Measurements from ENCODE around the gene KLHL40.

The KLHL40 gene

GRCh38 chr3:42696356-42697288, 11.3 kb downstream of the KLHL40 start:
- no peak for TF ChIP-seq POLR2A (IDR thresholded peaks at IDR 0.05; ENCODE audit: low read length)
- no peak for TF ChIP-seq GATA1 (IDR thresholded peaks at IDR 0.05; ENCODE audit: low read depth, low read length)

GRCh38 chr3:42697289-42698051, 12.1 kb downstream of the KLHL40 start:
- DNase-seq = no peak
- no peak for TF ChIP-seq POLR2A (IDR thresholded peaks at IDR 0.05; ENCODE audit: low read length)
- TF ChIP-seq GATA1 (IDR thresholded peaks at IDR 0.05; ENCODE audit: low read depth, low read length) = no peak

More at GRCh38 chr3:42696356-42697288, 11.3 kb downstream of the KLHL40 start:
- DNase-seq = no peak

- TF ChIP-seq POLR2A (IDR thresholded peaks at IDR 0.05; ENCODE audit: low read length) (no peak), GATA1 (IDR thresholded peaks at IDR 0.05; ENCODE audit: low read depth, low read length) (no peak)
- DNase-seq = no peak
Measured at GRCh38 chr3:42698216-42698910, 13.0 kb downstream of the KLHL40 start.

- no peak for DNase-seq
Measured at GRCh38 chr3:42698911-42699230, 13.5 kb downstream of the KLHL40 start.

GRCh38 chr3:42699511-42699971, 14.2 kb downstream of the KLHL40 start:
- no peak for DNase-seq

More at GRCh38 chr3:42698911-42699230, 13.5 kb downstream of the KLHL40 start:
- TF ChIP-seq GATA1 (IDR thresholded peaks at IDR 0.05; ENCODE audit: low read depth, low read length) = no peak
- no peak for TF ChIP-seq POLR2A (IDR thresholded peaks at IDR 0.05; ENCODE audit: low read length)

GRCh38 chr3:42700366-42701288, 15.3 kb downstream of the KLHL40 start:
- DNase-seq = no peak
- TF ChIP-seq GATA1 (IDR thresholded peaks at IDR 0.05; ENCODE audit: low read depth, low read length) = no peak
- TF ChIP-seq POLR2A (IDR thresholded peaks at IDR 0.05; ENCODE audit: low read length) = no peak

More at GRCh38 chr3:42699511-42699971, 14.2 kb downstream of the KLHL40 start:
- TF ChIP-seq GATA1 (IDR thresholded peaks at IDR 0.05; ENCODE audit: low read depth, low read length) = no peak
- TF ChIP-seq POLR2A (IDR thresholded peaks at IDR 0.05; ENCODE audit: low read length) = no peak

GRCh38 chr3:42701371-42702065, 16.2 kb downstream of the KLHL40 start:
- DNase-seq = peak; percentile 56 to 64
- no peak for TF ChIP-seq POLR2A (IDR thresholded peaks at IDR 0.05; ENCODE audit: low read length)
- no peak for TF ChIP-seq GATA1 (IDR thresholded peaks at IDR 0.05; ENCODE audit: low read depth, low read length)

GRCh38 chr3:42702066-42702951, 17.0 kb downstream of the KLHL40 start, which contains the start of gene HHATL:
Gene HHATL (minus strand): TSS chr3:42702798. CDS start chr3:42700826, 1,972 bp downstream.
- TF ChIP-seq POLR2A (IDR thresholded peaks at IDR 0.05; ENCODE audit: low read length) (no peak), GATA1 (IDR thresholded peaks at IDR 0.05; ENCODE audit: low read depth, low read length) (no peak)

GRCh38 chr3:42702982-42703694, 17.8 kb downstream of the KLHL40 start:
- TF ChIP-seq POLR2A (IDR thresholded peaks at IDR 0.05; ENCODE audit: low read length) (no peak), GATA1 (IDR thresholded peaks at IDR 0.05; ENCODE audit: low read depth, low read length) (no peak)
- DNase-seq = no peak

More at GRCh38 chr3:42702066-42702951, 17.0 kb downstream of the KLHL40 start, which contains the start of gene HHATL:
- DNase-seq = no peak

GRCh38 chr3:42703695-42704025, 18.3 kb downstream of the KLHL40 start:
- DNase-seq = no peak
- TF ChIP-seq POLR2A (IDR thresholded peaks at IDR 0.05; ENCODE audit: low read length) = no peak
- no peak for TF ChIP-seq GATA1 (IDR thresholded peaks at IDR 0.05; ENCODE audit: low read depth, low read length)

All from erythroblast (primary cell).